ENCODE results near the gene CAD.

CAD gene

GRCh38 chr2:27220091-27220490 lies 2.9 kb downstream of the CAD start:
- no peak for TF ChIP-seq MYC (IDR thresholded peaks at IDR 0.05; ENCODE audit: low read depth, low read length)
- no peak for TF ChIP-seq CTCF (IDR thresholded peaks at IDR 0.05; ENCODE audit: low read depth, low read length)
- no peak for TF ChIP-seq POLR2A (IDR thresholded peaks at IDR 0.05; ENCODE audit: extremely low read depth, insufficient read length)
- TF ChIP-seq MAX (IDR thresholded peaks at IDR 0.05; ENCODE audit: low read depth, low read length): no peak
- DNase-seq (ENCODE audit: low read depth): no peak
- no peak overlapping the region for H3K4me3 ChIP-seq (ENCODE audit: low read depth, low read length)

GRCh38 chr2:27221166-27221565 lies 4.0 kb downstream of the CAD start:
- H3K4me3 ChIP-seq (ENCODE audit: low read depth, low read length): no peak overlapping the region
- no peak for DNase-seq (ENCODE audit: low read depth)
- no peak for TF ChIP-seq CTCF (IDR thresholded peaks at IDR 0.05; ENCODE audit: low read depth, low read length)
- TF ChIP-seq MAX (IDR thresholded peaks at IDR 0.05; ENCODE audit: low read depth, low read length): no peak
- TF ChIP-seq POLR2A (IDR thresholded peaks at IDR 0.05; ENCODE audit: extremely low read depth, insufficient read length): no peak
- no peak for TF ChIP-seq MYC (IDR thresholded peaks at IDR 0.05; ENCODE audit: low read depth, low read length)

DNA sequence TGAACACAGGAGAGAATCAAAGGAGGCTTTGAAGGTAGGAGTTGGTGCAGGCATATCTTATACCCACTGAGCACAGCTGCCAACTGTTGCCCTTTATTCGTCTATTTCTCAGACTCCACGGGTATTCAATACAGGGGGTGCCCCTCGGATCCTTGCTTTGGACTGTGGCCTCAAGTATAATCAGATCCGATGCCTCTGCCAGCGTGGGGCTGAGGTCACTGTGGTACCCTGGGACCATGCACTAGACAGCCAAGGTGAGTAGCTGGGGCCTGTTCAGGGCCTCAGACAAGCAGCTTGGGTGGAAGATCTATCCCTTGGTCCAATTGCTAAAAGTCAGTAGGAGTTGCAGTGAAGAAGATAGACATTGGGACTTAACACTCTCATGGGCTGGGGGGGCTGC lies 5.2 kb downstream of the CAD start:
- no peak for TF ChIP-seq MAX (IDR thresholded peaks at IDR 0.05; ENCODE audit: low read depth, low read length)
- TF ChIP-seq CTCF (IDR thresholded peaks at IDR 0.05; ENCODE audit: low read depth, low read length): no peak
- no peak for TF ChIP-seq POLR2A (IDR thresholded peaks at IDR 0.05; ENCODE audit: extremely low read depth, insufficient read length)
- no peak for TF ChIP-seq MYC (IDR thresholded peaks at IDR 0.05; ENCODE audit: low read depth, low read length)
- no peak overlapping the region for H3K4me3 ChIP-seq (ENCODE audit: low read depth, low read length)

GRCh38 chr2:27223416-27223815 lies 6.2 kb downstream of the CAD start:
- TF ChIP-seq MYC (IDR thresholded peaks at IDR 0.05; ENCODE audit: low read depth, low read length) (no peak), MAX (IDR thresholded peaks at IDR 0.05; ENCODE audit: low read depth, low read length) (no peak), CTCF (IDR thresholded peaks at IDR 0.05; ENCODE audit: low read depth, low read length) (no peak), POLR2A (IDR thresholded peaks at IDR 0.05; ENCODE audit: extremely low read depth, insufficient read length) (no peak)
- DNase-seq (ENCODE audit: low read depth): no peak
- no peak overlapping the region for H3K4me3 ChIP-seq (ENCODE audit: low read depth, low read length)

More for the DNA sequence above, 5.2 kb downstream of the CAD start:
- no peak for DNase-seq (ENCODE audit: low read depth)

DNA sequence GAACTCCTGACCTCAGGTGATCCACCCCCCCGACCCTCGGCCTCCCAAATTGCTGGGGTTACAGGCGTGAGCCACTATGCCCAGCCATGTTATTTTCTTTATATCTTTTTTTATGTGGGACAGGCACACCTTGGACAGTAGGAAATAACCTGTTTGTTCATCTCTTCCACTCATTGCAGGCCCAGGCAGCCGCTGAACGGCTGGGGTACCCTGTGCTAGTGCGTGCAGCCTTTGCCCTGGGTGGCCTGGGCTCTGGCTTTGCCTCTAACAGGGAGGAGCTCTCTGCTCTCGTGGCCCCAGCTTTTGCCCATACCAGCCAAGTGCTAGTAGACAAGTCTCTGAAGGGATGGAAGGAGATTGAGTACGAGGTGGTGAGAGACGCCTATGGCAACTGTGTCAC lies 8.4 kb downstream of the CAD start:
- no peak for DNase-seq (ENCODE audit: low read depth)
- H3K4me3 ChIP-seq (ENCODE audit: low read depth, low read length): no peak overlapping the region
- TF ChIP-seq CTCF (IDR thresholded peaks at IDR 0.05; ENCODE audit: low read depth, low read length): no peak

GRCh38 chr2:27227501-27227900 lies 10.3 kb downstream of the CAD start:
- TF ChIP-seq POLR2A (IDR thresholded peaks at IDR 0.05; ENCODE audit: extremely low read depth, insufficient read length) (no peak), MAX (IDR thresholded peaks at IDR 0.05; ENCODE audit: low read depth, low read length) (no peak), MYC (IDR thresholded peaks at IDR 0.05; ENCODE audit: low read depth, low read length) (no peak), CTCF (IDR thresholded peaks at IDR 0.05; ENCODE audit: low read depth, low read length) (no peak)
- no peak overlapping the region for H3K4me3 ChIP-seq (ENCODE audit: low read depth, low read length)
- DNase-seq (ENCODE audit: low read depth): no peak

Data from NB4 (cell line).